ENCODE results near the gene WBP2. TPM values are rescaled to one million over a fixed set of nuclear protein-coding genes. Genes with fewer than 3 reads are reported as not detected.

WBP2 gene
- total and polyA plus RNA-seq, 9 of the 15 experiments (the other 6 are each of a cell fraction or from before 2014, with no cell fraction given): 2.2 to 74.3 (median 20.0) TPM

- no peak for TF ChIP-seq ARID2 (IDR thresholded peaks at IDR 0.05)
- no peak for TF ChIP-seq SIX5 (IDR thresholded peaks at IDR 0.05; ENCODE audit: borderline replicate concordance in 1 of 2, insufficient read depth in 1 of 2, low read depth in 1 of 2, low read length in 2 of 2)
- 0 out of 2 replicates have a peak, but pooled peaks have one; percentile 17 for TF ChIP-seq ZSCAN32 (CRISPR knock-in tag; IDR thresholded peaks at IDR 0.05)
- TF ChIP-seq MAFF (IDR thresholded peaks at IDR 0.05; ENCODE audit: low read length): no peak
- no peak for TF ChIP-seq GTF2F1 (IDR thresholded peaks at IDR 0.05; ENCODE audit: low read depth, low read length)
- no peak for TF ChIP-seq ETS1 (conservative IDR thresholded peaks at IDR 0.05; ENCODE audit: control insufficient read depth, low read depth, low read length)
- no peak for TF ChIP-seq KLF6 (CRISPR knock-in tag; IDR thresholded peaks at IDR 0.05; ENCODE audit: borderline replicate concordance)
- no peak for TF ChIP-seq ZNF75A (CRISPR knock-in tag; IDR thresholded peaks at IDR 0.05)
- TF ChIP-seq CREB1 (IDR thresholded peaks at IDR 0.05): no peak
- no peak for TF ChIP-seq CREB1 (CRISPR knock-in tag; IDR thresholded peaks at IDR 0.05)
- TF ChIP-seq RB1 (IDR thresholded peaks at IDR 0.05; ENCODE audit: low read depth): no peak
- no peak for TF ChIP-seq ZBTB1 (CRISPR knock-in tag; IDR thresholded peaks at IDR 0.05; ENCODE audit: borderline replicate concordance, low read depth)
- TF ChIP-seq, protein P1, sequence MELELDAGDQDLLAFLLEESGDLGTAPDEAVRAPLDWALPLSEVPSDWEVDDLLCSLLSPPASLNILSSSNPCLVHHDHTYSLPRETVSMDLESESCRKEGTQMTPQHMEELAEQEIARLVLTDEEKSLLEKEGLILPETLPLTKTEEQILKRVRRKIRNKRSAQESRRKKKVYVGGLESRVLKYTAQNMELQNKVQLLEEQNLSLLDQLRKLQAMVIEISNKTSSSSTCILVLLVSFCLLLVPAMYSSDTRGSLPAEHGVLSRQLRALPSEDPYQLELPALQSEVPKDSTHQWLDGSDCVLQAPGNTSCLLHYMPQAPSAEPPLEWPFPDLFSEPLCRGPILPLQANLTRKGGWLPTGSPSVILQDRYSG (tag; conservative IDR thresholded peaks at IDR 0.05; ENCODE audit: low read depth): no peak
- TF ChIP-seq POLR2A (conservative IDR thresholded peaks at IDR 0.05): 0 out of 2 replicates have a peak, but pooled peaks have one; percentile 2
- no peak for TF ChIP-seq ELF1 (tag; IDR thresholded peaks at IDR 0.05)
- in situ Hi-C loops (cut with MboI): no loop called here
- Histone ChIP-seq H3K4me1 (replicated peaks in 1 of 2; ENCODE audit: control insufficient read depth in 2 of 2, insufficient read depth in 2 of 2, low read length in 2 of 2) (peaks cover 0 to 39% of the 10 kb centered on the region in 2 experiments; a peak in 1 of 5 replicates), H2AFZ (ENCODE audit: low read depth, low read length) (no peak overlapping the region), H3K27ac (ENCODE audit: extremely low read depth, low read depth, low read length) (no peak overlapping the region), H3K9me1 (ENCODE audit: control insufficient read depth, insufficient read depth, low read length) (no peaks in the 10 kb centered on the region), H3K79me2 (ENCODE audit: control insufficient read depth, insufficient read depth, low read length) (no peaks in the 10 kb centered on the region), H4K20me1 (replicated peaks; ENCODE audit: control insufficient read depth, insufficient read depth, low read length) (no peaks in the 10 kb centered on the region), H3K27me3 (ENCODE audit: control insufficient read depth in 2 of 2, insufficient read depth in 2 of 2, low read length in 2 of 2) (no peaks in the 10 kb centered on the region), H3K4me2 (ENCODE audit: insufficient read depth, low read length) (no peak overlapping the region), H3K36me3 (ENCODE audit: control insufficient read depth, insufficient read depth, low read length) (peaks cover 77% of the 10 kb centered on the region; the same call in 2 of the 3 replicates), H3K9me3 (replicated peaks; ENCODE audit: control insufficient read depth, insufficient read depth, low read depth, low read length) (no peaks in the 10 kb centered on the region), H3K9ac (ENCODE audit: insufficient read depth in 1 of 2, low read depth in 2 of 2, low read length in 2 of 2) (0 out of 4 replicates have a peak overlapping the region, but pooled peaks of 1 of the 2 experiments have one; percentile 7), H3K4me3 (no peak overlapping the region)
- ATAC-seq (no peak), DNase-seq (ENCODE audit: extremely low read depth in 1 of 4, low spot score in 3 of 4) (no peak), FAIRE-seq (no peak)
- ChIA-PET POLR2A (interaction anchor here (0.8 to 8.0 kb wide), 8 partner anchors 7 to 47 kb away, joined by 3 to 121 read pairs (median 12); partner anchors contain the start of gene UNK), CTCF (ENCODE audit: low intra/inter-chr PET ratio) (no interaction called here)
- no TSS peak for BruUV-seq (replicated peaks)
- intact Hi-C loops (cut with micrococcal nuclease): no loop called here
- 72% methylated on average over 3 of the region's 3 CpGs for WGBS (ENCODE audit: insufficient coverage, low coverage, missing lambda C conversion rate)
These were observed 32.4 kb downstream of the WBP2 start for GRCh38 chr17:75822800-75823166.

Data from K562 (cell line).